BLaER1 treated with 17β-estradiol and CSF1 and Interleukin-3, amounts not matched to agents 10 nM and 100 nM (cell line): ENCODE results near the gene DIO1.

ENCODE experiments used
- H3K27ac ChIP-seq, 11 experiments: shearing (Covaris generic); formaldehyde crosslinking; 2 replicates each; pipeline ENCODE4 v1.8.1; 2022
- H3K27me3 ChIP-seq, 11 experiments: shearing (Covaris generic); formaldehyde crosslinking; 2 replicates each; pipeline ENCODE4 v1.8.1; 2022
- H3K36me3 ChIP-seq, 11 experiments: shearing (Covaris generic); formaldehyde crosslinking; 2 replicates each; pipeline ENCODE4 v1.8.1; 2022
- H3K4me1 ChIP-seq, 10 experiments: shearing (Covaris generic); formaldehyde crosslinking; 2 replicates each; pipeline ENCODE4 v1.8.1; 2022
- H3K4me2 ChIP-seq, 11 experiments: shearing (Covaris generic); formaldehyde crosslinking; 2 replicates each; pipeline ENCODE4 v1.8.1; 2022
- H3K4me3 ChIP-seq, 10 experiments: shearing (Covaris generic); formaldehyde crosslinking; 2 replicates each; pipeline ENCODE4 v1.8.1; 2022
- H3K9ac ChIP-seq, 11 experiments: shearing (Covaris generic); formaldehyde crosslinking; 2 replicates each; pipeline ENCODE4 v1.8.1; 2022
- H3K9me3 ChIP-seq, 11 experiments: shearing (Covaris generic); formaldehyde crosslinking; replicated peaks in 1 of 11; 2 replicates each; pipeline ENCODE4 v1.8.1; 2022
- H4K20me1 ChIP-seq, 11 experiments: shearing (Covaris generic); formaldehyde crosslinking; 2 replicates each; pipeline ENCODE4 v1.8.1; 2022
- Cebpa-rat ChIP-seq, 11 experiments: shearing (Covaris generic); IDR thresholded peaks; 2 replicates each; pipeline ENCODE4 v1.8.1; 2022

DIO1 gene

GRCh38 chr1:53893999-53894636 lies at the start of gene DIO1:
DIO1 (plus strand) TSS chr1:53894187; CDS start chr1:53894211, 24 bp downstream.
- peak within 1 kb of the TSS in 8 of 11 experiments; percentile 5 to 76 (median 64); a peak in 14 of 22 replicates for H3K27ac ChIP-seq

DNA sequence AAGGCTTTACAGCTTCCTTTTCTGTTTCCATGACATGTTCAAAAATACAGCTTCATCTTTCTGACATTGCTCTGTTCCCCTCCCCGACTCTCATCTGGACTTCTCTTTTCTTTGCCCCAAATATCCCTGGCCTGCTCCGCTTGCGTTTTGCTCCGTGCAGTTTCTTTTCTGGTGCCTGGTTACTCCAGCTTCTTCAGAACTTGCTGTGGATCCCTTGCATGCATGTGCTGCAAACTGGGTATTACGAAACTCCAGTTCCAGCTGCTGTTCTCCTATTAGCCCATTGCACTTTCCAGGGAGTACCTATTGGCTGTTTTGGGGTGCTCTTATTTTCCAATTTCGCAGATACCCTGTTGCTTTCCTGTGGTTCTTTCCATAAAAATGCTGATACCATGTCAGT lies 46.0 kb upstream of the DIO1 start:
- TF ChIP-seq Cebpa-rat (IDR thresholded peaks at IDR 0.05) = peak in 3 of 11 experiments; percentile 12 to 65 (median 29); a peak in 3 of 22 replicates
- Histone ChIP-seq H3K36me3 (peaks cover 25 to 47% (median 36%) of the 10 kb centered on the region in 11 experiments), H3K27ac (no peak overlapping the region), H3K4me1 (peaks cover 0 to 11% (median 6%) of the 10 kb centered on the region in 10 experiments; a peak in 7 of 20 replicates), H3K4me2 (0 out of 22 replicates have a peak overlapping the region, but pooled peaks of 1 of the 11 experiments have one; percentile 1), H3K27me3 (no peaks in the 10 kb centered on the region), H4K20me1 (no peaks in the 10 kb centered on the region), H3K9me3 (peaks cover 7 to 18% (median 15%) of the 10 kb centered on the region in 11 experiments; a peak in 21 of 22 replicates), H3K4me3 (no peak overlapping the region), H3K9ac (no peak overlapping the region)

More at GRCh38 chr1:53893999-53894636, at the start of gene DIO1:
- H3K4me1 ChIP-seq = peaks cover 25 to 78% (median 29%) of the 10 kb centered on the region in 10 experiments
- H3K27me3 ChIP-seq = no peaks in the 10 kb centered on the region
- H3K36me3 ChIP-seq = no peaks in the 10 kb centered on the region
- peak within 1 kb of the TSS; percentile 18 to 80 (median 51); a peak in 20 of 22 replicates for H3K4me2 ChIP-seq
- H4K20me1 ChIP-seq = no peaks in the 10 kb centered on the region
- H3K9ac ChIP-seq = peak within 1 kb of the TSS in 6 of 11 experiments; percentile 1 to 55 (median 34); a peak in 7 of 22 replicates
- H3K9me3 ChIP-seq = no peaks in the 10 kb centered on the region
- no peak within 1 kb of the TSS for H3K4me3 ChIP-seq
- TF ChIP-seq Cebpa-rat (IDR thresholded peaks at IDR 0.05) = no peak

GRCh38 chr1:53850082-53850673 lies 43.8 kb upstream of the DIO1 start:
- H3K9me3 ChIP-seq = peaks cover 7 to 18% (median 15%) of the 10 kb centered on the region in 11 experiments; a peak in 21 of 22 replicates
- H3K4me1 ChIP-seq = peaks cover 0 to 11% (median 6%) of the 10 kb centered on the region in 10 experiments; a peak in 7 of 20 replicates
- no peak overlapping the region for H3K4me3 ChIP-seq
- no peak overlapping the region for H3K9ac ChIP-seq
- no peak for TF ChIP-seq Cebpa-rat (IDR thresholded peaks at IDR 0.05)
- no peaks in the 10 kb centered on the region for H4K20me1 ChIP-seq
- peaks cover 45 to 69% (median 58%) of the 10 kb centered on the region in 11 experiments for H3K36me3 ChIP-seq
- H3K4me2 ChIP-seq = no peak overlapping the region
- H3K27ac ChIP-seq = no peak overlapping the region
- H3K27me3 ChIP-seq = no peaks in the 10 kb centered on the region

DNA sequence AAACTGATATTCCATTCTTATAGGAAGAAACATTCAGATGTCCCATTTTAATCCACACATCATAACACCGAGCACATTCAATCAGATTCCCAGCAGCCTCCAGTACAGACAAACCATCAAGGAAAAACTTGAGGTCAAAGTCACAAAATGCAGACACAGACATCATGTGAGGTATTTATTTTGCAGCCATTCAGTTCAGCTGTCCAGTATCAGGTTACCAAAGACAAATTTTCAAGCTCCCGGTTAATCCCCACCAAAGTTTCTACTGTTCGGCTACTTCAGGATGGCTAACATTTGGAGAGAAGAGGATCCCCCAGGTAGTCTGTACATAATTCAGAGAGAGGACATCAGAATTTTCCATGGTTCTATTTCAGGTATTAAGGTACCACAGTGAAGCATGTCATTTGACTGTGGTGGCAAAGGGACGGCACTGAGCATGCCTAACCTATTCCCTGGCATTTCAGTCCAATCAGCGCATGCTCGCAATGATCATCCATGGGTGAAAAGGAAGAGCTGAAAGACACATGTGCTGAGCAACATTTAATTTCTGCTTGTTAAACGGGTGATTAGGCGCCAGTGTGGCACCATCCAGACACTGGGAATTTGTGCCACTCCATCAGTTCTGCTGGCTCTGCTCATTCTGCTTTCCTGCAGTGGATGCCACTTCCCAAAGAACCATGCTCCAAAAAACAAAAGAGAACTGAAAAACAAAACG lies 42.3 kb upstream of the DIO1 start:
- no peaks in the 10 kb centered on the region for H3K27me3 ChIP-seq
- TF ChIP-seq Cebpa-rat (IDR thresholded peaks at IDR 0.05) = no peak

DNA sequence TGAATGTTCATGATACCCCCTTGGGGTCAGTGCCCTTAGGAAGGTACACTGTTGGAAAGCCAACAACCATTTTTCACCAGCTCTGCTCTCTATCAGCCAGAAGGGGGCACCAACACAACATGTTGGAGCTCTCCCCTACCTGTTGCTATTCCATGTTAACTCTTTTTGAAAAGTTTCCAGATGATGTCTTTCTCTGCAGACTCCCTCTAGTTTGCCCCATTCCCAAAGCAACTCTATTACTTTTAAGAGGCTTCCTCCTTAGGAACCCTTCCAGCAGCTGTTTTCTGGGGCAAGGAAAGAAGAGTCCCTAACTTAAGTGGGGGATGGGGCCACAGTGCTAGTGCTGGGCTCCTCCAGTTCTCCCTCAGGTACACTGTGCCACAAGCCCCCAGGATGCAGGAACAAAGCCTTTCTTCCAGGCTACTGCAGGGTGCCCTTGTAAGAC lies 33.0 kb upstream of the DIO1 start:
- Histone ChIP-seq H3K9ac (no peak overlapping the region), H3K27ac (no peak overlapping the region), H3K4me2 (peak overlapping the region in 8 of 11 experiments; percentile 31 to 88 (median 42); a peak in 15 of 22 replicates), H3K36me3 (peaks cover 40 to 74% (median 51%) of the 10 kb centered on the region in 11 experiments), H3K4me3 (no peak overlapping the region), H3K9me3 (no peaks in the 10 kb centered on the region), H3K27me3 (no peaks in the 10 kb centered on the region), H3K4me1 (peaks cover 20 to 36% (median 32%) of the 10 kb centered on the region in 10 experiments), H4K20me1 (peaks cover 0 to 8% (median 0%) of the 10 kb centered on the region in 11 experiments; a peak in 2 of 22 replicates)
- no peak for TF ChIP-seq Cebpa-rat (IDR thresholded peaks at IDR 0.05)

More for the DNA sequence above, 42.3 kb upstream of the DIO1 start:
- Histone ChIP-seq H3K27ac (no peak overlapping the region), H3K4me1 (peaks cover 0 to 11% (median under 1%) of the 10 kb centered on the region in 10 experiments; a peak in 6 of 20 replicates), H3K36me3 (peaks cover 59 to 84% (median 74%) of the 10 kb centered on the region in 11 experiments), H3K4me2 (no peak overlapping the region), H3K9me3 (peaks cover 7 to 18% (median 15%) of the 10 kb centered on the region in 11 experiments; a peak in 21 of 22 replicates), H3K9ac (no peak overlapping the region), H3K4me3 (no peak overlapping the region), H4K20me1 (no peaks in the 10 kb centered on the region)

GRCh38 chr1:53862507-53862906 lies 31.5 kb upstream of the DIO1 start:
- Histone ChIP-seq H3K4me3 (peak overlapping the region in 3 of 10 experiments; percentile 20 to 34 (median 31); a peak in 2 of 20 replicates), H3K4me2 (peak overlapping the region; percentile 34 to 94 (median 77)), H4K20me1 (peaks cover 0 to 8% (median 0%) of the 10 kb centered on the region in 11 experiments; a peak in 2 of 22 replicates), H3K27me3 (no peaks in the 10 kb centered on the region), H3K36me3 (peaks cover 34 to 74% (median 46%) of the 10 kb centered on the region in 11 experiments), H3K4me1 (peaks cover 20 to 36% (median 32%) of the 10 kb centered on the region in 10 experiments), H3K27ac (peak overlapping the region in 9 of 11 experiments; percentile 14 to 80 (median 57); a peak in 17 of 22 replicates), H3K9ac (peak overlapping the region in 7 of 11 experiments; percentile 5 to 68 (median 60); a peak in 11 of 22 replicates), H3K9me3 (no peaks in the 10 kb centered on the region)
- no peak for TF ChIP-seq Cebpa-rat (IDR thresholded peaks at IDR 0.05)

DNA sequence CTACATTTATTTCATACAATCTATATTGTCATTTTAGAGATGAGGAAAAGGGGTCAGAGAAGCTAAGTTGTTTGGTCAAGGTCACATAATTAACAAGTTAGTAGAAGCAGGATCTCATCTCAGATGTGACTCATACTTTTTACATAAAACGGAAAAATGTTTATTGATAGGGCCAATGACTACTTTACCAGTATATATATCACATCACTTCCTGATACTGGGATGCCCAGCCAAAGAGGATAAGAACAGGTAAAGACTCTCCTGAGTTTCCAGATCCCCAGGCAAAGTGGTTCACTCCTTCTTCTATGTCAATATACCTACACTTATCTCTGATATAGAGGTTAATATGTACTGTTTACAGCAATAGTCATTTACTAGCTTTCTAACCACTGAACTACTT lies 25.4 kb upstream of the DIO1 start:
- H4K20me1 ChIP-seq = no peaks in the 10 kb centered on the region; a peak in 1 of 22 replicates
- H3K4me3 ChIP-seq = no peak overlapping the region
- H3K27me3 ChIP-seq = no peaks in the 10 kb centered on the region
- TF ChIP-seq Cebpa-rat (IDR thresholded peaks at IDR 0.05) = no peak
- H3K27ac ChIP-seq = no peak overlapping the region
- H3K36me3 ChIP-seq = peaks cover 34 to 92% (median 59%) of the 10 kb centered on the region in 11 experiments
- H3K4me2 ChIP-seq = no peak overlapping the region
- no peaks in the 10 kb centered on the region for H3K9me3 ChIP-seq
- no peak overlapping the region for H3K9ac ChIP-seq
- peaks cover 11 to 20% (median 15%) of the 10 kb centered on the region in 10 experiments for H3K4me1 ChIP-seq

- H4K20me1 ChIP-seq = no peaks in the 10 kb centered on the region
- no peaks in the 10 kb centered on the region for H3K27me3 ChIP-seq
- 0 out of 22 replicates have a peak overlapping the region, but pooled peaks of 1 of the 11 experiments have one; percentile 1 for H3K9ac ChIP-seq
- H3K36me3 ChIP-seq = peaks cover 34 to 93% (median 61%) of the 10 kb centered on the region in 11 experiments
- no peak overlapping the region for H3K27ac ChIP-seq
- no peak for TF ChIP-seq Cebpa-rat (IDR thresholded peaks at IDR 0.05)
- H3K4me2 ChIP-seq = peak overlapping the region; percentile 5 to 57 (median 27); a peak in 10 of 22 replicates
- peak overlapping the region in 1 of 10 experiments; percentile 24; a peak in 1 of 20 replicates for H3K4me3 ChIP-seq
- no peaks in the 10 kb centered on the region for H3K9me3 ChIP-seq
- H3K4me1 ChIP-seq = peaks cover 4 to 14% (median 11%) of the 10 kb centered on the region in 10 experiments; a peak in 14 of 20 replicates
Measured at GRCh38 chr1:53869454-53870117, 24.4 kb upstream of the DIO1 start.
